Stomach (tissue), 9 donors: ENCODE results near the gene ZNF276. TPM values are rescaled to one million over a fixed set of nuclear protein-coding genes. Genes with fewer than 3 reads are reported as not detected.

Source experiments
- DNase-seq, 2 donors: peaks; one replicate each; pipeline versions ENCODE4 v3.0.0 to v3.0.0-alpha.2; 2013 to 2019
- H3K27ac ChIP-seq, 5 donors: fragments of 200-600 bp in 4 of 5; sonication (generic) in 4 of 5; one replicate each; pipeline ENCODE4 v1.5.1; 2013 to 2019; ENCODE audit warnings: mild to moderate bottlenecking in 1 of 5, moderate library complexity in 1 of 5
- H3K27me3 ChIP-seq, 3 donors: fragments of 200-600 bp; sonication (generic); one replicate each; pipeline ENCODE4 v1.5.1; 2017 to 2019; ENCODE audit warnings: mixed run types in 1 of 3
- H3K36me3 ChIP-seq, 4 donors: fragments of 200-600 bp; sonication (generic); 1 replicate in 3 of 4; 2 replicates in 1 of 4; pipeline ENCODE4 v1.5.1; 2016 to 2019
- H3K4me1 ChIP-seq, 4 donors: fragments of 200-600 bp; sonication (generic); one replicate each; pipeline ENCODE4 v1.5.1; 2016 to 2019
- H3K4me3 ChIP-seq, 4 donors: fragments of 200-600 bp; sonication (generic) in 3 of 4; one replicate each; pipeline ENCODE4 v1.5.1; 2016 to 2019; ENCODE audit warnings: mild to moderate bottlenecking in 1 of 4
- H3K9me3 ChIP-seq, 4 donors: fragments of 200-600 bp; sonication (generic); one replicate each; pipeline ENCODE4 v1.5.1; 2016 to 2019
- EP300 ChIP-seq: sonication (generic); formaldehyde crosslinking; IDR thresholded peaks from one replicate; pipeline ENCODE4 v1.6.1; 2017; ENCODE audit warnings: antibody characterized with exemption
- POLR2A ChIP-seq, 4 donors: fragments of 450-650 bp; IDR thresholded peaks; one replicate each; pipeline ENCODE4 v1.6.1; 2016; ENCODE audit warnings: antibody characterized with exemption in 4 of 4, control low read depth in 2 of 4, mild to moderate bottlenecking in 1 of 4, moderate library complexity in 1 of 4
- POLR2AphosphoS5 ChIP-seq, 3 donors: sonication (generic); formaldehyde crosslinking; IDR thresholded peaks; one replicate each; pipeline ENCODE4 v1.6.1; 2016; ENCODE audit warnings: antibody characterized with exemption in 3 of 3
- WGBS, 5 donors: extraction: QIAGEN DNeasy Blood & Tissue Kit in 3 of 5; methylation state at CpG; one replicate each; pipeline versions ENCODE4 v1.1.5 to v1.1.7; 2013 to 2018; 5-methylcytosine and 5-hydroxymethylcytosine counted together
- intact Hi-C: fragments of 100-400 bp; cut with DNase I; formaldehyde crosslinking; loops from one replicate; pipeline ENCODE4 v1.15.1; 2023; ENCODE audit warnings: low total_unique reads
- polyA plus RNA-seq, 3 donors: library from polyadenylated mRNA; stranded (reverse); fragments of 200-250 nt; gene quantifications; one replicate each; pipeline ENCODE4 v1.2.3, GENCODE V29; 2013
- total RNA-seq, 5 donors: library from RNA; depleted of rRNA; stranded (reverse); fragments of >200 nt; gene quantifications; one replicate each; pipeline versions ENCODE4 v1.1.0 to v1.2.3, GENCODE V29; 2014 to 2016
- TF ChIP-seq, protein P1 (sequence below), 7 experiments: fragments of 450-650 bp in 4 of 7; fragments of 200-600 bp in 3 of 7; sonication (generic) in 3 of 7; IDR thresholded peaks; one replicate each; pipeline ENCODE4 v1.5.1; 2016 to 2019; ENCODE audit warnings: antibody characterized with exemption in 7 of 7, control low read depth in 2 of 7, mild to moderate bottlenecking in 1 of 7
- donor health status: healthy with polysubstance abuse.
- donor health status: Bipolar disorder and iron deficiency.
- donor health status: healthy.

ZNF276 gene
- total and polyA plus RNA-seq, 8 donors: 11.0 to 418 (median 32.6) TPM

DNA sequence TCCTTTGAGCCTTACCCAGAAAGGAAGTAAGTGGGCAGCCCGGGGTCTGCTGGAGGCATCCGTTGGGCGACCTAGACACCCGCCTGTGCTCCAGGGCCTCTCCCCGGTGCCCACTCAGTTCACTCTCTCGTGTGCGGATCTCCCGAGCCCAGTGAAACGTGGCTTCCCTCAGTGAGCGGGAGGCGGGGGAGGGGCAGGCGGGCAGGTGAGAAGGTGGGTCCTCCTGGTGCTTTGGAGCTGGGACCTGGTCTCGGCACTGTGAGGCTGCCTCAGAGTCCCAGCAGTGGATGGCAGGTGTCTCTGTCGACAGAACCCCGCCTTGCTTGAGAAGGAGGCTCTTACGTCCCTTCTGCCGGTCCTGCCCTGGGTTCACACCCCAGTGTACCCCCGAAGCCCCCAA is 8.0 kb downstream of the ZNF276 start:
- Histone ChIP-seq H3K27me3 (no peaks in the 10 kb centered on the region), H3K9me3 (no peaks in the 10 kb centered on the region), H3K4me3 (no peak overlapping the region), H3K36me3 (peaks cover 65 to 98% (median 96%) of the 10 kb centered on the region in 4 donors), H3K4me1 (peaks cover 0 to 28% (median 4%) of the 10 kb centered on the region in 4 donors), H3K27ac (no peak overlapping the region)
- 90 to 94% (median 93%) methylated on average over 18 of the region's 18 CpGs for WGBS, 5 donors
- no peak for TF ChIP-seq POLR2AphosphoS5 (IDR thresholded peaks at IDR 0.05)
- TF ChIP-seq POLR2A (IDR thresholded peaks at IDR 0.05): no peak
- TF ChIP-seq, protein P1, sequence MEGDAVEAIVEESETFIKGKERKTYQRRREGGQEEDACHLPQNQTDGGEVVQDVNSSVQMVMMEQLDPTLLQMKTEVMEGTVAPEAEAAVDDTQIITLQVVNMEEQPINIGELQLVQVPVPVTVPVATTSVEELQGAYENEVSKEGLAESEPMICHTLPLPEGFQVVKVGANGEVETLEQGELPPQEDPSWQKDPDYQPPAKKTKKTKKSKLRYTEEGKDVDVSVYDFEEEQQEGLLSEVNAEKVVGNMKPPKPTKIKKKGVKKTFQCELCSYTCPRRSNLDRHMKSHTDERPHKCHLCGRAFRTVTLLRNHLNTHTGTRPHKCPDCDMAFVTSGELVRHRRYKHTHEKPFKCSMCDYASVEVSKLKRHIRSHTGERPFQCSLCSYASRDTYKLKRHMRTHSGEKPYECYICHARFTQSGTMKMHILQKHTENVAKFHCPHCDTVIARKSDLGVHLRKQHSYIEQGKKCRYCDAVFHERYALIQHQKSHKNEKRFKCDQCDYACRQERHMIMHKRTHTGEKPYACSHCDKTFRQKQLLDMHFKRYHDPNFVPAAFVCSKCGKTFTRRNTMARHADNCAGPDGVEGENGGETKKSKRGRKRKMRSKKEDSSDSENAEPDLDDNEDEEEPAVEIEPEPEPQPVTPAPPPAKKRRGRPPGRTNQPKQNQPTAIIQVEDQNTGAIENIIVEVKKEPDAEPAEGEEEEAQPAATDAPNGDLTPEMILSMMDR (IDR thresholded peaks at IDR 0.05): no peak
- no peak for TF ChIP-seq EP300
- intact Hi-C loops: no loop called here
- no peak for DNase-seq

DNA sequence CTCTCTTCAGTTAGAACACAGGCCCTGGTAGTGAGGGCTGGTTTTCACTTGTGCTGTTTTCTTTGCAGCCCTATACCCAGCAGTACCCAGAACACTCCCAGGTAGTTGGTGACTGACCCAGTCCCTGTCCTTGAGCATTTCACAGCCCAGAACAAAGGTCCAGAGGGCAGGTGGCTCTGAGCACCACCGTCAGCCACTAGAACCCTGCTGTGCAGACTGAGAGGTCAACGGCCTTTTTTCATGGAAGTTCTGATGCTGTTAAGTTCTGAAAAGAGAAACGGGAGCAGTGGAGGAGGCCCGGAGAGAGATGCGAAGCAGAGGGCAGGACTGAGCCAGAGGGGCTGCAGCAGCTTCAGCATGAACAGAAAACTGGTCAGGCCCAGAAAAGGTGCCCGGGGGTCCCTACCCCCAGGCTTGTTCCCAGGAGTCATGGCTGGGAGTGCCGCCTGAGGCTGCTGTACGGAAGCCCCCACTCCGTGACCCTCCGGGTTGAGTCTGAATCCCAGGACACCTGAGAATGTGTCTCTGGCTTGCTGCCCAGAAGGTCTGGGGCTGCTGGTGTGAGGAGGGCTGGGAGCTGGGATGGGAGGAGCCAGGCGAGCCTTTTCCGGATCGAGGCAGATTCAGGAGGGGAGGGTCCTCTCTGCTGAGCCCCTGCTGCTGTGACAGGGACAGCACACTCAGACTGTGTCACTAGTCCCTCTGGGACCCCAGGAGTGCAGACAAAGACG is 8.7 kb downstream of the ZNF276 start:
- TF ChIP-seq, protein P1 (IDR thresholded peaks at IDR 0.05): no peak
- TF ChIP-seq POLR2A (IDR thresholded peaks at IDR 0.05): no peak
- no peak for TF ChIP-seq POLR2AphosphoS5 (IDR thresholded peaks at IDR 0.05)
- no peak for TF ChIP-seq EP300
- H3K4me3 ChIP-seq: no peak overlapping the region
- peaks cover 73 to 98% (median 97%) of the 10 kb centered on the region in 4 donors for H3K36me3 ChIP-seq
- no peak for DNase-seq
- no peaks in the 10 kb centered on the region for H3K9me3 ChIP-seq
- H3K4me1 ChIP-seq: peaks cover 0 to 21% (median 2%) of the 10 kb centered on the region in 4 donors
- WGBS, 5 donors: 69 to 84% (median 79%) methylated on average over 10 to 14 of the region's 14 CpGs
- no peaks in the 10 kb centered on the region for H3K27me3 ChIP-seq
- no peak overlapping the region for H3K27ac ChIP-seq
- intact Hi-C loops: no loop called here

DNA sequence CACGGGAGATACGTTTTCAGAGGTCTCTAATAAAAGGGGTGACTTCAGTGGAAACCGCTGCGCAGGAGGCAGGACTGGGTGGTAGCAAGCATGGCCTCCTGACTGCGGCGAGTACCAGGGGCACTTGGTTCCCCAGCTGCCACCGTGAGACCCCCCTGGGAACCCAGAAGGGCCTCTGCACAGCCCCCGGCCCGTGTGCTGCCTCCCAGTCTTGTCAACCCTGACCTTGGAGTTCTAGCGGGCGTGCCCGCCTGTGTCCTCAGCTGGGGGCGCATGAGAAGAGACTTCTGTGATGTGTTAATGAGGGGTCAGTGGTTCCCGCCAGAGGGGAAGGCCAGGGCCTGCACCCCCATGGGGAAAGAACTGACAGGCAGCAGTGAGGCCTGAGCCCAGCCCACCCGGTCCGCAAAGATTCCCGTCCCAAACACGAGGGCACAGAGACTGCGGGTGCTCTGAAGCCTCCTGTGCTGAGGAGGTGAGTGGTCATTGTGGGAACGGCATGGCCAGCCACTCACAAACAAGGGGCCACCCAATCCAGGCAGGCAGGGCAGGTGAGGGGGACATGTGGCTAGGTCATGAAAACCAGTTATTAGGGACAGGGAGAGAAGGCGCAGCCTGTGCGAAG is 9.4 kb downstream of the ZNF276 start:
- H3K9me3 ChIP-seq: no peaks in the 10 kb centered on the region
- WGBS, 5 donors: 82 to 89% (median 84%) methylated on average over 14 to 22 of the region's 22 CpGs
- H3K27ac ChIP-seq: no peak overlapping the region
- peaks cover 0 to 14% (median 1%) of the 10 kb centered on the region in 4 donors for H3K4me1 ChIP-seq
- no peak overlapping the region for H3K4me3 ChIP-seq
- TF ChIP-seq, protein P1 (IDR thresholded peaks at IDR 0.05): no peak
- no peak for TF ChIP-seq POLR2A (IDR thresholded peaks at IDR 0.05)
- no peak for TF ChIP-seq EP300
- TF ChIP-seq POLR2AphosphoS5 (IDR thresholded peaks at IDR 0.05): no peak
- intact Hi-C loops: no loop called here
- no peak for DNase-seq
- no peaks in the 10 kb centered on the region for H3K27me3 ChIP-seq
- peaks cover 80 to 98% (median 97%) of the 10 kb centered on the region in 4 donors for H3K36me3 ChIP-seq

DNA sequence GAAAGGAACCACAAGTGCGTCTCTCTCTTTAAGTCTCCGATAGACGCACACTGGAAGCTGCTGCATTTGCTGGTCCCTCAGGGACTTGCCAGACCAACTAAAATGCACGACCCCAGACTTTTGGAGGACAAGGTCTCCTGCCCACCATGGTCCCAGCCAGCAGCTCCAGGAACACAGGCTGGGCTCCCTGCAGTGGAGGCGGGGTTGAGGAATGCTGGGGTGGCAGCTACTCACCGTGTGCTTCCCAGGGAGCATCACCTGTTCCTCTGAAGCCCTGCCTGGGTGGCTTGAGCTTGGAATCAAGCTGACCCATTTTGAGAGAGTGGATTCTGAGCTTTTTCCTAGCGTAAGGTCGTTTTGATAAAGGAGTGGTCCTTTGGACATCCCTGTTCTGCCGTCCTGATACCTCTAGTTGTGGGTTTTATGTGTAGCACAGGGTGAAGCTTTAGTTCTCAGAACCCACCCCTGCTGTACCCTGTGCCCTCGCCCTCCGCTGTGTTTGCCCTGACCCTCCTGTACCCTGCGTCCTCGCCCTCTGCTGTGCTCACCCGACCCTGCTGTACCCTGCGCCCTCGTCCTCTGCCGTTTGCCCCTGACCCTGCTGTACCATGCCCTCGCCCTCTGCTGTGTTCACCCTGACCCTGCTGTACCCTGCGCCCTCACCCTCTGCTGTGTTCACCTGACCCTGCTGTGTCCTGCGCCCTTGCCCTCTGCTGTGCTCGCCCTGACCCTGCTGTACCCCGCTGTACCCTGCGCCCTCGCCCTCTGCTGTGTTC is 11.0 kb downstream of the ZNF276 start:
- intact Hi-C loops: no loop called here
- H3K36me3 ChIP-seq: peaks cover 92 to 98% (median 97%) of the 10 kb centered on the region in 4 donors
- H3K27me3 ChIP-seq: no peaks in the 10 kb centered on the region

More for the DNA sequence above, 11.0 kb downstream of the ZNF276 start:
- WGBS, 5 donors: 85 to 90% (median 89%) methylated on average over 18 to 24 of the region's 24 CpGs
- no peak for DNase-seq
- Histone ChIP-seq H3K4me1 (no peaks in the 10 kb centered on the region), H3K4me3 (no peak overlapping the region), H3K9me3 (no peaks in the 10 kb centered on the region), H3K27ac (no peak overlapping the region)
- TF ChIP-seq POLR2AphosphoS5 (IDR thresholded peaks at IDR 0.05) (no peak), POLR2A (IDR thresholded peaks at IDR 0.05) (no peak), EP300 (no peak)
- TF ChIP-seq, protein P1 (IDR thresholded peaks at IDR 0.05): no peak
